Upper lobe of left lung (tissue), 4 donors: ENCODE results near the gene RBM33.

ENCODE experiments used
- CTCF ChIP-seq, 6 experiments: fragments of 450-650 bp in 4 of 6; fragments of 200-600 bp in 2 of 6; sonication (generic) in 2 of 6; IDR thresholded peaks; one replicate each; pipeline ENCODE4 v1.5.1; 2016 to 2019; ENCODE audit warnings: antibody characterized with exemption in 6 of 6
- POLR2A ChIP-seq, 4 donors: fragments of 450-650 bp; IDR thresholded peaks; one replicate each; pipeline ENCODE4 v1.5.1; 2016 to 2017; ENCODE audit warnings: antibody characterized with exemption in 4 of 4, mild to moderate bottlenecking in 2 of 4
- POLR2AphosphoS5 ChIP-seq, 2 donors: sonication (generic); formaldehyde crosslinking; IDR thresholded peaks; one replicate each; pipeline ENCODE4 v1.5.1; 2017; ENCODE audit warnings: antibody characterized with exemption in 2 of 2

GRCh38 chr7:155770241-155770640 is 125.8 kb downstream of the RBM33 start:
- TF ChIP-seq POLR2AphosphoS5 (IDR thresholded peaks at IDR 0.05): no peak
- TF ChIP-seq POLR2A (IDR thresholded peaks at IDR 0.05): no peak
- no peak for TF ChIP-seq CTCF (IDR thresholded peaks at IDR 0.05)
